ENCODE data around the gene CTNNAL1.
A peak's percentile ranks its signal among the peaks of the same experiment; 100 is the strongest.
"Not testable (repeated sequence)": the region's sequence is repeated elsewhere in the genome, so short reads cannot be mapped to it uniquely, and the experiment has no call there.

The CTNNAL1 gene

GRCh38 chr9:108983885-108984284 lies 29.4 kb downstream of the CTNNAL1 start:
- no peak for DNase-seq (ENCODE audit: low read depth)

GRCh38 chr9:108980893-108981292 lies 32.4 kb downstream of the CTNNAL1 start:
- no peak for DNase-seq (ENCODE audit: low read depth)

- DNase-seq (ENCODE audit: low read depth) = no peak
These were observed 35.1 kb downstream of the CTNNAL1 start for GRCh38 chr9:108978205-108978604.

GRCh38 chr9:108973895-108974294 lies 39.4 kb downstream of the CTNNAL1 start:
- DNase-seq (ENCODE audit: low read depth) = no peak

GRCh38 chr9:108972626-108973209 lies 40.6 kb downstream of the CTNNAL1 start:
- DNase-seq (ENCODE audit: low read depth) = no peak

GRCh38 chr9:108972186-108972585 lies 41.1 kb downstream of the CTNNAL1 start:
- no peak for DNase-seq (ENCODE audit: low read depth)

- not testable (repeated sequence) for DNase-seq (ENCODE audit: low read depth)
These were observed 41.9 kb downstream of the CTNNAL1 start for GRCh38 chr9:108971392-108971791.

- no peak for DNase-seq (ENCODE audit: low read depth)
These were observed 45.4 kb downstream of the CTNNAL1 start for GRCh38 chr9:108967916-108968315.

GRCh38 chr9:108963459-108964143 lies 49.7 kb downstream of the CTNNAL1 start:
- no peak for DNase-seq (ENCODE audit: low read depth)

- DNase-seq (ENCODE audit: low read depth) = no peak
These were observed 52.1 kb downstream of the CTNNAL1 start for GRCh38 chr9:108961151-108961550.

- no peak for DNase-seq (ENCODE audit: low read depth)
These were observed 53.0 kb downstream of the CTNNAL1 start for GRCh38 chr9:108960331-108960730.

GRCh38 chr9:108956631-108957026 lies 56.7 kb downstream of the CTNNAL1 start:
- DNase-seq (ENCODE audit: low read depth) = no peak

GRCh38 chr9:108956022-108956630 lies 57.2 kb downstream of the CTNNAL1 start:
- DNase-seq (ENCODE audit: low read depth) = no peak

GRCh38 chr9:108953983-108954574 lies 59.2 kb downstream of the CTNNAL1 start:
- DNase-seq (ENCODE audit: low read depth) = no peak

GRCh38 chr9:108951578-108951977 lies 61.7 kb downstream of the CTNNAL1 start:
- no peak for DNase-seq (ENCODE audit: low read depth)

GRCh38 chr9:108950168-108950567 lies 63.1 kb downstream of the CTNNAL1 start:
- no peak for DNase-seq (ENCODE audit: low read depth)

GRCh38 chr9:108939975-108940374 lies 73.3 kb downstream of the CTNNAL1 start:
- no peak for DNase-seq (ENCODE audit: low read depth)

GRCh38 chr9:108937561-108938305 lies 75.6 kb downstream of the CTNNAL1 start:
- no peak for DNase-seq (ENCODE audit: low read depth)

- peak; percentile 71 for DNase-seq (ENCODE audit: low read depth)
These were observed 78.9 kb downstream of the CTNNAL1 start, which contains the start of gene ABITRAM for GRCh38 chr9:108934323-108934893. TSS of gene ABITRAM (plus strand) at chr9:108934400. CDS start at chr9:108934487, 87 bp downstream.

- DNase-seq (ENCODE audit: low read depth) = peak; percentile 85
These were observed 79.5 kb downstream of the CTNNAL1 start, which contains the start of gene ELP1 for GRCh38 chr9:108933718-108934322. TSS of gene ELP1 (minus strand) at chr9:108934124. CDS start at chr9:108931146, 2,978 bp downstream.

- no peak for DNase-seq (ENCODE audit: low read depth)
These were observed 80.0 kb downstream of the CTNNAL1 start for GRCh38 chr9:108933231-108933717.
